NB4 (cell line): ENCODE measurements around the gene NR2F2.

Experiments
- CTCF ChIP-seq: IDR thresholded peaks from one replicate; pipeline ENCODE4 v1.5.1; 2012; ENCODE audit warnings: low read depth, low read length
- TF ChIP-seq, protein P1 (sequence below): IDR thresholded peaks from 2 replicates; pipeline ENCODE4 v1.6.1; 2011; ENCODE audit warnings: low read depth, low read length

- no peak for TF ChIP-seq CTCF
- TF ChIP-seq, protein P1, sequence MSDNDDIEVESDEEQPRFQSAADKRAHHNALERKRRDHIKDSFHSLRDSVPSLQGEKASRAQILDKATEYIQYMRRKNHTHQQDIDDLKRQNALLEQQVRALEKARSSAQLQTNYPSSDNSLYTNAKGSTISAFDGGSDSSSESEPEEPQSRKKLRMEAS: no peak
Measured at GRCh38 chr15:96352604-96353405, 22.3 kb downstream of the NR2F2 start.
